GM19468 (cell line): ENCODE results near the gene TSPAN4.

Experiments
- ATAC-seq: cut with Tn5 transposase; IDR thresholded peaks from one replicate; pipeline ENCODE4 v1.9.1; 2021; ENCODE audit warnings: mild to moderate bottlenecking, moderate library complexity, moderate number of reproducible peaks; ENCODE audit not compliant: unreplicated experiment; ENCODE audit errors: extremely low read depth

TSPAN4 gene

DNA sequence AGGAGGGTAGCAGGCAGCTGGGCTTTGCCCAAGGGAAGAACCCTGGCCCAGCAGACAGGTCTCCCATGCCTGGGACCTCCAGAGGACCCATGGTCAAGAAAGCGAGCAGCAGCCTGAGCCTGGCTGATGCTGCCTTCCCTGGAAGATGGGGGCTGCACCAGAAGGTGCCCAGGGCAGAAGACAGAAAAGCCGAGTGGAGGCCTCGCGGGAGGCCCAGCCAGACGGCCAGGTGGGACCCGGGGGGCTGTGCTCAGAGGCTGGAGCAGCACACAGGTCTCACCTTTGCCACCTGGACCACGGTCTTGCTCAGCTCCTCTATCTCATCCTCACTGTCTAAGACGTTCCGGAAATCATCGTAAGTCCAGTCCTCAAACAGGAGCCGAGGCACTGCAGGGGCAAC is 57.1 kb downstream of the TSPAN4 start:
- ATAC-seq = no peak

- ATAC-seq = no peak
Measured at GRCh38 chr11:900545-900944, 57.9 kb downstream of the TSPAN4 start.

GRCh38 chr11:901452-902061 is 58.9 kb downstream of the TSPAN4 start:
- no peak for ATAC-seq

DNA sequence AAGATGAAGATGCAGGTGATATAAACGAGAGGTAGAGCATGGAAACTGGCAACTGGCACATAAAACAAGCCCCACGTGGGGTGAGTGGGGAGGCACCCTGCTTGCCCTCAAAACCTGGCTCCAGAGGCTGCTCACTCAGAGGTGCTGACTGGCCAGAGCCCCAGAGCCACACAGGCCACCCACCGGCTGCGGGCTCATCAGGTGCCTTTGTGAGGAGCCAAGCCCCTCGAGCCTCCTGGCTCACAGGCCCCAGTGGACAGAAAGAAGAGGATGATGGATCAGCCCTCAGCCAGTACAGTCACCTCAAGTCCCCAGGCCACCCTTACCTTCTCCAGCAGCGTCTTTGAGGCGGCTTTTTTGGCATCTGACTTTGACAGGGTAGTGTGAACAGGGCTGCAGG is 61.7 kb downstream of the TSPAN4 start:
- ATAC-seq = no peak

- no peak for ATAC-seq
Measured at GRCh38 chr11:905952-906351, 63.3 kb downstream of the TSPAN4 start.

DNA sequence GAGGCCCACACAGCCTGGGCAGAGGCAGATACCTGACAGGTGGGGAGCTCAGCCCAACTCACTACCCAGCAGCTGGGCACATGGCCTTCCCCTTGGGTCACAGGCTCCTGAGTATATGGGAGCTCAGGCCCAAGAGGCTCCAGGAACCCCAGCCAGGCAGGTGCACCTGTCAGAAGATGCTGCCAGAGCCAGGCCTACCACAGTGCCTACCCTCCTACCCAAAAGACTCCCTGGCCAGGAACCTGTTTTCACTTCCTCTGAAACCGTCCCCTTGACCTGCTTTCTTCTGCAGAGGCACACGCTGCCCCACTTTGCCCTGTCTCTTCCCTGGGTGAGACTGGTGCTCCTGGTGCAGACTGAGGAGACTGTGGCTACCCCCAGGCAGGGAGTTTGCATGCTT is 65.0 kb downstream of the TSPAN4 start:
- no peak for ATAC-seq

GRCh38 chr11:908273-908672 is 65.6 kb downstream of the TSPAN4 start:
- ATAC-seq = no peak

DNA sequence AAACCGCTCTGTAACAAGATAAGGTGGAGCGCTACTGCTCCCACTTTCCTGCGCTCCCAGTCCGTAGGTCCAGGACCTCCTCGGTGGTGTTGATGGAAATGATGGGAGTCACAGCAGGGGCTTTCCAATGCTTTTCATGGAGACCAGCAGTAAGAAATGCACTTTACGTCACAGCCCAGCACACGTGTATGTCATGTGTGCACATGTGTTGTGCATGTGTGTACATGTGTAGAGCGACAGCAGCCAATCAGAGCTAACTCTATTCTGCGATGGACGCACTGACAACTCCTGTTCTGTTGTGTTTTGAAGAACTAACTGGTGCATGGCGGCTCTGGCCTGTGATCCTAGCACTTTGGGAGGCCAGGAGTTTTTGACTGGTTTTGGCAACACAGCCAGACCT is 66.8 kb downstream of the TSPAN4 start:
- no peak for ATAC-seq

DNA sequence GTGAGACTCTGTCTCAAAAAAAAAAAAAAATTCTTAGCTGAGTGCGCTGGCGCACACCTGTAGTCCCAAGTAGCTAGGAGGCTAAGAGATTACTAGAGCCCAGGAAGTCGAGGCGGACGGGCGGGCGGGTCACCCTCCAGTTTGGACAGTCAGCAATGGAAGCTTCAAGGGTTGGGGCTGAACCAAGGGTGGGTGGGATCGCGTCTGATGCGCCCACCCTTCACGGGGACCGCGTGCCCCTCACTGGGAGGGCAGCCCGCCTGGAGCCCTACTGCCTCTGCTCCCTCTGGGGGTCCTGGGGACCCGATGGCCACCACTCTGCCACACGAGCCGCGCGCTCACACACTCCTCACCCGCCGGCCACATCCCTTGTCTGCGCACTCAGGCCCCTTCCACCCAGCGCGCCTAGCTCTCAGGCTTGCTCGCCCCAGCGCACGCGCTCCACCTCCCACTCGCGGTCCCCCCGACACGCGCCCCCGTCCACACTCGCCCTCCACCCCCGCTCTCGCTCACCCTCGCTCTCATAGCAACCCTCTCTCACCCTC is 67.5 kb downstream of the TSPAN4 start:
- no peak for ATAC-seq

DNA sequence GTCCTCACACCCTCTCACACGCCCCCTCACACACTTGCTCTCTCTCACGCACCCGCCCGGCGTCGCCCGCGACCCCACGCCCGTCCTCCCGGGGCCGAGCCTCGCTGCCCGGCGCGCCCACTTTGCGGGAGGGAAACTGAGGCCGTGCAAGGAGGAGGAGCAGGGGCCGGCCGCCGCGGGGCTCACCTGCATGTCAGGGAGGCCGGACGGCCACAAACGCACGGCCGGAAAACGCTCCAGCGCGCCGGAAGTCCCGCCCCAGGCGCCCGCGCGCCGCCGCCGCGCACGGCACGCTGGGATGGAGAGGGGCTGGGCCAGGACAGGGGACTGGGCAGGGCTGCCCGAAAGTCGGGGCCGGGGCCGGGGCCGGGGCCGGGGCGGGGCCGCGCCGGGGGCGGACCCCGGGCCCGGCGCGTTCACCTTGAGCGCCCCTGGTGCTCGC is 68.0 kb downstream of the TSPAN4 start, which contains the start of gene CHID1:
Gene CHID1 (minus strand): TSS at position 222 of the 442 bp plus-strand sequence. CDS start 5,994 bp downstream, outside the sequence.
- peak; percentile 51 for ATAC-seq

- ATAC-seq = no peak
Measured at GRCh38 chr11:911031-911889, 68.6 kb downstream of the TSPAN4 start.

- ATAC-seq = no peak
Measured at GRCh38 chr11:911890-912219, 69.2 kb downstream of the TSPAN4 start.

DNA sequence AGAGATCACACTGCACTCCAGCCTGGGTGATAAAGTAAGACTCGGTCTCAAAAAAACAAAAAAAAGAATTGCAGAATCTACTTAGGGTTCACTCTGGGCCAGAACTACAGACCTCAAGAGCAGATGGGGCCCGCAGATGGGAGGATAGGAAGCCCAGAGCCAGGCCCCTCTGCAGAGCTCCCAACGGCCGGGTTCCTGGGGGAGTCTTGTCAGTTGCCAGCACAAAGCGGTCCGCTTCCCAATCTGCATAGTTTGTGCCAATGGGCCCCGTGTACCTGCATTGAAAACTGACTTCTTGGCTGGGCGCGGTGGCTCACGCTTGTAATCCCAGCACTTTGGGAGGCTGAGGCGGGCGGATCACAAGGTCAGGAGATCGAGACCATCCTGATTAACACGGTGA is 69.6 kb downstream of the TSPAN4 start:
- ATAC-seq = no peak

DNA sequence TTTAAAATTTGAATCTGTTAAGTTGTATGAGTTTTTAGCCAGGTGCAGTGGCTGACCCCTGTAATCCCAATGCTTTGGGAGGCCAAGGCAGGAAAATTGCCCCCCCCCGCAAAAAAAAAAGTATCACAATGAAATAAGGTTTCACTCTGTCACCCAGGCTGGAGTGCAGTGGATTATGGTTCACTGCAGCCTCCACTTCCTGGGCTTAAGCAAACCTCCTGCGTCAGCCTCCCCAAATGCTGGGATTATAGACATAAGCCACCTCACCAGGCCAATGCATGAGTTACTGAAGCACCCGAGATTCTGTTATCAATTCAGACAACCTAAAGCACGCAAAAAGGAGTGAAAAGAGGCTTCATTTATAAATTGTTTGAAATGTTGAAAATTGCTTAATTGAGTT is 70.4 kb downstream of the TSPAN4 start:
- ATAC-seq = no peak

DNA sequence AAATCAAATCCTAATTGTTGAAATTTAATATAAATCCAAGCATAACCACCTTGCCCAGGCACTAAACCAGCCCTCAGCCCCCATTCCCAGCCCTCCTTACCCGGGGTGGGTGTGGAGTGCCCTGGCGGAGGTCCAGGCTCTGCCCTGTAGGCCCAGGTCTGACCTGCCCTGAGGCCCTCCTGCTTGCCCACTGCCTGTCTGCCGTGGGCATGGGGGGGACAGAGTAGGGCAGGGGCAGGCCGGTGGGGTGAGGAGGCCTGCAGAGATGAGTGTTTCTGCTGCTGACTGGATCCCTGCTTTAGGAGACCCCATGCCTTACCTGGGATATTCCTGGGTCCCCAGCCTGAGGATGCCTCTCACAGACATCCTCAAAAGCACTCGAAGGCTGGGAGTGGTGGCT is 71.6 kb downstream of the TSPAN4 start:
- no peak for ATAC-seq

DNA sequence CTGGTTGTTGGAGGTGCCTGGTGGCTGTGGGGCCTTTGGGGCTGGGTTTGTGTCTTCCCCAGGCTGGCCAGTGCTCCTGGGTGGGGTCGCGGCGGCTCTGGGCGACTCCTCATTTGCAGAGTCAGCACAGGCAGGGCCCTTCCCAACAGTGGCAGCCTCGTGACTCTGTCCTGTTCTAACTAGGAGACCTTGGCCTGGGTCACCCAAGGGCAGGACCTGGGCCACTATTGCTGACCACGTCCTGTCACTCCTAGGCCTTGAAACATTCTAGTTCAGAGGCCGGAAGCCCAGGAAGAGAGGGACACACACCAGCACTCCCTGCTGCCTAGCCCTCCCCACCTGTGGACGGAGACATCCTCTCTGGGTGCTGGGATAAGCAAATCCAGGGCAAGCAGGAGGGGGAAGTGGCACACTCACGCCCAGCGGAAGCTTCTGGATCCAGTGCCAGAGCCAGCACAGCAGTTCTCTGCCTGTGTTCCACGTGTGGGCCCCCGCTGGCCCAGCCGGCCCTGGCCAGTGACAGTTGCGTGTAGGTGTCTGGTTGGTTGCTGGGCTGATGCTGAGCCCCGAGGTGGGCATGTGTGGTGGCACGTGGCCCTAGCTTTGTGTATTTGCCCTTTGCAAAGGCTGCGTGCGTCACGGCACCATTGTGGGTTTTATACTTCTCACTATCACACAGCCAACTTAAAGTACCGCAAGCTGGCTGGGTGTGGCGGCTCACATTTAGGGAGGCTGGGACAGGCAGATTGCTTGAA is 72.3 kb downstream of the TSPAN4 start:
- no peak for ATAC-seq
